GM18873 (cell line): ENCODE measurements around the gene PRKD2.

Source experiments
- ATAC-seq: cut with Tn5 transposase; IDR thresholded peaks from one replicate; pipeline ENCODE4 v1.9.1; 2021; ENCODE audit warnings: mild to moderate bottlenecking, moderate library complexity, moderate number of reproducible peaks; ENCODE audit not compliant: unreplicated experiment, low FRiP score

The PRKD2 gene

DNA sequence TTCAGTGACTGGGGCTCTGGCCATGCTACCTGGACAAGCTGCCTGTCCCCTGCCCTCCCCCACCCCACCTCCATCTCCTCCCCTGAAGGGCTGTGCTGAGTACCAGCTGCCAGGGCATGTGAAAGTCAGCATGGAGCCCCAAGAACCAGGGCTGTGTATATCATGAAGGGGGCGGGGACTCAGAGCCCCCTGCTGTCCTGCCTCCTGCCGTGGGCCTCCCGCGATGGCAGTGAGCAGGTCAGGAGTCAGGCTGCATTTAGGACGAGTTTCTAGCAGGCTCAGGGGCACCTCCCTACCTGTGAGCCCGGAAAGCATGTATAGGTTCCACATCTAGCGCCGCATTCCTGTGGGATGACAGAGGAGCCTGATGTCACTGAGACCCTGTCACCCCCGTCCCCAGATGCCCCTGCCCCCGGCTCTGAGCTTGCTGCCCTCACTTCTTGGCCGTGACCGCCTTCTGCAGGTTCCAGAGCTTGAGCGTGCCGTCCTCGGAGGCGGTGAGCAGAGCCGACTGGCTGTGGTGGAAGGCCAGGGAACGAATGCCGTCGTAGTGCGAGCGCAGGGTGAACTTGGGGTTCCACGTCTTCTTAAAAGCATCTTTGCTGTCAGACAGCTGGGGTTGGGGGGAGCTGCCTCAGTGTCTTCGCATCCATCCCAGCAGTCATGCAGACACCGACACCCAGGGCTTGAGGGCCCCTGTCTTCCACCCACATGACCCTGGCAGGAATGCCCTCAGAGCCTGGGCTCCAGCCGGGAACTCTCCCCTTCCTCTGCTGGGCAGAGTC lies 8.3 kb upstream of the PRKD2 start:
- no peak for ATAC-seq

DNA sequence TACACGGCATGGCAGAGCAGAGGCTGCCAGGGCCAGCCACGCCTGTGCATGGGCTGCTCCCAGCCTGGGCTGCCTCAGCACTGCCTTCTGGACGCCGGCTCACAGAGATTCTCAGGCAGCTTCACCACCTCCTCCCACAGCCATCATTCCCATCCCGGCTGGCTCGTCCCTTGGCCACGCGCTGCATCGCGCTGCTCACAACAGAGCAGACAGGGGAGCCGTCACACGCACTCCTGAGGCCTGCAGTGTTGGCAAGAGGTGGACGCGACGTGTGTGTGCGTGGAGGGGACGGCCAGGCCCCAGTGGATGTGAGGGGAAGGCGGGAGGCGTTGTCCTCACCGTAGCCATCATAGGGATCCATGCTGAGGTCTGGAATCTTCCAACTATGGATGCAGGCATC lies 7.6 kb upstream of the PRKD2 start:
- no peak for ATAC-seq

DNA sequence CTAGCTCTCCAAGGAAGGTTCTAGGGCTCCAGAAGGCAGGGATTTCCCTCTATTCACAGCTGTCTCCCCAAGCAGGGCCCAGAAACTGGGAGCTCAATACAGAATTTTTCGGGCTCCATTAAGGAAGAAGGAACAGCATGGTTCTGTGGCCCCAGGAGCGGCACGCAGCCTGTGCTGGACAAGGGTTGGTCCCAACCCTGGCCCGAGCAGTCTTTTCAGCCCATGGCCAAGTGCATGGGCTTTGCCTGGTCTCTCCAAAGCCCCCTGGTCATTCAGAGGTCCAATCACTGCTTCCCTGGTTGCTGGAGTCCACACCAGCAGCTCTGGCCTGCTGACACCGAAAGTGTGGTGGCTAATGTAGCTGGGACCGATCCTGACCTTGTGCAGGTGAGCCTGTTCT lies 6.6 kb upstream of the PRKD2 start:
- no peak for ATAC-seq

DNA sequence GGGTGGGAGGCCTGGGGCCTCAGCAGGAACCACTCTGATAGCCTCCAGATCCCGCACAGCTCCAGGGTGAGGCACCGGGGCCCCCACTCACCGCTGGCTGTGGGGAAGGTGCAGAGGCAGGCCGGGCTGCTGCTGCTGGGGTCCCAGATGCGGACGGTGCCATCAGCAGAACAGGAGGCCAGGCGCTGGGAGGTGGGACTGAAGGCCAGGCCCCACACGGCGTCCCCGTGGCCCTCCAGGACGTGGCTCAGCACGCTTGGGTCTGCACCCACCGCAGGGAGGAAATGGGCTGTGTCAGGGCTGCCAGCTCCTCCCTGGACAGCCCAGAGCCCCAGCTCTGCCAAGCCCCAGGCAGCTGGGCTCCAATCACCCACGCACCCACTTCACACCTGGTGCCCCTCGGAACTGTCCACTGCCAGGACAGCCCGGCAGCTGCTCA lies 6.1 kb upstream of the PRKD2 start:
- ATAC-seq: no peak

DNA sequence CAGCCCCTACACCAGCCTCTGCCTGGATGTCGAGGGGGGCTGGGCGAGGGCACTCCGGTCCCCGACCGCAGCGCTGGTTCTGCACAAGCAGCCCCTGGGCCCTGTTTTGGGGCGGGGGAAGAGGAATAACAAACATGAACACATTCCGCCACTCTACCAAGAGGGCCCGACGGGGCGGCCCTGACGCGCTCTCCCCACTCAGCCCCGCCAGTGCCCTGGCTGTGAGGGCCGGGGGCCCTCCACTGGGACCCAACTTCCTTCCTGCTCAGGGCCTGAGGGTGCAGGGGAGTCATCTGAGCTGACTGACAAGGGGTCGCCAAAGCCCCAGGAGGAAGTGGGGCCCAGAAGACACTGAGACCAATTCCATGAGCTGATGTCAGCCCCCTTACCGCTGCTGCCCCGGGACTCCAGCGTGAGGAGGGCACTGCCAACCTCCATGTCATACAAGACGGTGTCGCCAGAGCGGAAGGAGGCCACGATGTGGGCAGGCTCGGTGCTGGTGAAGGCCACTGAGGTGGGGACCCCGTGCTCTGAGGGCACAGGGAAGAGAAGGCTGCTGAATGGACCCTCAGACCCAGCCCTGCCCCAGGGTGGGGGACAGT lies 5.6 kb upstream of the PRKD2 start:
- ATAC-seq: no peak

DNA sequence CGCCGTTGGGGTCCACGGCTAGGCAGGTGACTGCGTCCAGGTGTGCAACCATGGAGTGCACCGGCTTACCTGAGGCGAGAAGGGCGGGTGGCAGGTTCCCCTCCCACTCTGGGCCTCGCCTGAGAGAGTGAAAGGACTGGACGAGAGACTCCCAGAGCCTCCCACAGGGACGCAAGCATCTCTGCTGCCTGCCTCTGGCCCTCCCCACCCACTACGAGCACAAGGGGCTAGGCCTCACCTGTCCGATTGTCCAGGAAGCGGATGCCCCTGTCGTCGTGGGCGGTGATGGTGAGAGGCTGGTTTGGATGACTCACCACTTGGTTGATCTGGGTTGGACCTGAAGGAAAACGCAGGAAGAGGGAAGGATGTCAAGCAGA lies 5.1 kb upstream of the PRKD2 start:
- no peak for ATAC-seq

DNA sequence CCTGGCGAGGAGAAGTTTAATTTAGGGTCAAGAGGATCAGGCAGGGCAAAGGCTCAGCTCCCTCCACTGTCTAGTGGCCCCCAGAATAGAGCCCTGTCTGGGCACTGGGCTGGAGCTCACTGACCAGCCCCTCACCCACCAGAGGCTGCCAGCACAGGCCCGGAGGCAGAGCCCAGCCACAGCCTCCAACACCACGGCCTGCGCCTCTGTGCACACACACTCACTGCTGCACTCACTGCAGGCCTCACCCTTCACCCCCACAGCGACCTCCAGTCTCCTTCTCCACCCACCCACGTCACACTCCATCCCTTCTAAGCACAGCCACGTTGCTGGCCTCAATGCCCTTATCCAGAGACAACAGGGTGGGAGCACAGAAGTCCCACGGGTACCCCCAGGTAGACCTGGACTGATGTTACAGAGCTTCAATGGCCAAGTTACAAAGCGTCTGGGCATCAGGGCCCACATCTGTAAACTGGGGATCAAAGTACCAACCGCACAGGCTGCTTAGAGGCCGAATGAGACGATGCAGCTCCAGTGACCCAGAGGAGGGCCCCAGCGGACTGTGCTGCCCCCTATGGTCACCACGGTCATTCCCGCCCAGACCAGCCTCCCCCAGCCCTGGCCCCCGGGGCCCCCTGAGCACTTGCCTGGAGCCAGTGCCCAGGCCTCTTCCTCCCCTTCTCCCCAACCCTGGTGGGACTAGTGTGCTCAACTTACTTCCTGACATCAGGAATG lies 4.5 kb upstream of the PRKD2 start:
- no peak for ATAC-seq

DNA sequence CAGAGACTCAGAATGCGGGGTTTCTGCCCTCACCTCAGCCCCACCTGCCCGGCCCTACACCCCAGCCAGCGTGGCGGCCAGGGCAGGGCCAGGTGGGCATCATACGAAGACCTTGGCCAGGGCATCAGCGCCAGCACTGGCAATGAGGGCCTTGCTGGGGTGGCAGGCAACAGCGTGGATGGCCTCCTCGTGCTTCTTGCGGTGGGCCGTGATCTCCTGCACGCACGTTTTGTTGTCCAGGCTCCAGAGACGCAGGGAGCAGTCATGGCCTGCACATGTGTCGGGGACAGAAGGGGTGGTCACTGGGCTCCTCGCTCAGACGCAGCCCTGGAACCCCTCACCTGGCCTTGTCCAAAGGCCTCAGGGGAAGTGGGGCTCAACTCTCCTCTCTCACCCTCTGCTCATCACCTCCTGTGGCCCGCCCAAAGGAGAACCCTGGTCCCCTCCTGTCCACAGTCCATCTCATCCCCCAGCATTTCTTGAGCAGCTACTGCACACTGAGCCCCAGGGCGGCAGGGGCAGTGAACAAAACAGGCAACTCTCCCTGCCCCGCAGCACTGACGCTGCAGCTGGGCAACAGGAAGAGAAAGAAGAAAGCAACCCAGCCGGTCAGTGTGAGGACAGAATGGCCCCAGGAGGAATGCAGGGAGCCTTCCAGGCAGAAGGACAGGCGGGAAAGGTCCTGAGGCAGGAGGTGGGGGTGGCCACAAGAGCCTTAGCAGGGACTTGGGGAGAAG lies 3.8 kb upstream of the PRKD2 start:
- no peak for ATAC-seq

DNA sequence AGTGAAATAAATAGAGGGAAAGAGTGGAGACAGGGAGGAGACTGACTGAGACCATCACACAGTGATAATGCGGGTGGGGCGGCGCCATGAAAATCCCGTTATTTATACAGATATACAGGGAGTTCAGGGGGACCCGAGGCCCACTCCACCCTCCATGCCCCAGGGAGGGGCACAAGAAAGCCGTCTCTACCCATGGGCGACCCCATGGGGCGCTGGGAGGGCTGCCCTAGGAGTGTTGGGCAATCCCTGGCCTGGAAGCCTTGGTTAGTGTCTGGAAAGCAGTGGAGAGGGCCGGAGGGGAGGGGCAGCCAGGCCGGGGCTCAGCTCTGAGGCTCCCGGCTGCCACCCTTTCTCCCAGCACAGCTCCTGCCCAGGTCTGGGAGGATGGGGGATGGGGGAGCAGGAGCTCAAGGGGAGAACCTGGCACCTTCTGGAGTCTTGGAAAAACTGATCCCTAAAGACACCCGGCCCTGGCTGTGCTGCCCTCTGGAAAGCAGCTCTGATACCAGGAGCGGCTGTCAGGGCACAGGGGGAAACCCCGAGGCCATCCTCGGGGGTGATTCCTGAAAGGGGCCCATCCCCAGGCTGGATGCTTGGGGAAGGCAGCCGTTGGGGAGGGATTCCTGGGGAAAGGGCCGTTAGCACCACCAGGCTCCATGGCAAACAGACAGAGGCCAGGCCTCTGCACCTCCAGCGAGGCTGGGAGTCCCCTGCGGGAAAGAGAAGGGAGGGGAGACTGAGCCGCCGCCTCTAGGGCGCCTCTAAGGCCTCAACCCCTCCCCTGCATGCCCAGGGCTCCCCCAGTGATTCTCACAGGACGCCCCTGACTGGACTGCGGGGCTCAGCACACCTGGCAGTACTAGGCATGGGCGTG lies 3.0 kb upstream of the PRKD2 start:
- no peak for ATAC-seq

DNA sequence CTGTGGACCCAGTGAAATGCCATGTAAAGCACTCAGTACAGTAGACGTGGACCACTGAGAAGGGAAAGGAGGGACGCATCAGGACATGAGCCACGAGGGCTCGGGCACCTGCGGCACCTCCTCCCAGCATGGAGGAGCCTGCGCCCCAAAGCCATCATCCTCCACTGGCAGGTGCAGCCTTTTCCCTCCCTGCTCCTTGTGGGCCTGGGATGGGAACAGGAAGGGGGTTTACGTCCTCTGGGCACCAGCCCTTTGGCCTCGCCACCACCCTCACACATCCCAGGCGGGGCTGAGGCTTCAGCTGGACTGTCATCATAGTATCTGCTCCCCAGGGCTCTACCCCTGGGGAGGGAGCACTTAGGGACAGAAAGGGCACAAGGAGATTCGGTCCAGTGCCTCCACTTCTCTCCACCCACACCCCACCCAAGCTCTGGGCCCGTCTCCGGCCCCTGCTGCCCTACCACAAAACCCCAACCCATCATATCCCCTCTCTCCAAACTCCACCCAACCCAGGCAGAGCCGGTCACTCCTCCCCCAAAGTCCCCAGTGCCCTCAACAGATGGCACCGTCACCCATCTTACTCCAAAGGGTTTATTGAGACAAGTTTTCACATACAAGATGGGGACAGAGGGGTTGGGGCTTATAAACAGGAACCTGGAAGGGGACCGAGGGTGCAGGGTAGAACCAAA lies 2.2 kb upstream of the PRKD2 start:
- peak; percentile 34 for ATAC-seq

DNA sequence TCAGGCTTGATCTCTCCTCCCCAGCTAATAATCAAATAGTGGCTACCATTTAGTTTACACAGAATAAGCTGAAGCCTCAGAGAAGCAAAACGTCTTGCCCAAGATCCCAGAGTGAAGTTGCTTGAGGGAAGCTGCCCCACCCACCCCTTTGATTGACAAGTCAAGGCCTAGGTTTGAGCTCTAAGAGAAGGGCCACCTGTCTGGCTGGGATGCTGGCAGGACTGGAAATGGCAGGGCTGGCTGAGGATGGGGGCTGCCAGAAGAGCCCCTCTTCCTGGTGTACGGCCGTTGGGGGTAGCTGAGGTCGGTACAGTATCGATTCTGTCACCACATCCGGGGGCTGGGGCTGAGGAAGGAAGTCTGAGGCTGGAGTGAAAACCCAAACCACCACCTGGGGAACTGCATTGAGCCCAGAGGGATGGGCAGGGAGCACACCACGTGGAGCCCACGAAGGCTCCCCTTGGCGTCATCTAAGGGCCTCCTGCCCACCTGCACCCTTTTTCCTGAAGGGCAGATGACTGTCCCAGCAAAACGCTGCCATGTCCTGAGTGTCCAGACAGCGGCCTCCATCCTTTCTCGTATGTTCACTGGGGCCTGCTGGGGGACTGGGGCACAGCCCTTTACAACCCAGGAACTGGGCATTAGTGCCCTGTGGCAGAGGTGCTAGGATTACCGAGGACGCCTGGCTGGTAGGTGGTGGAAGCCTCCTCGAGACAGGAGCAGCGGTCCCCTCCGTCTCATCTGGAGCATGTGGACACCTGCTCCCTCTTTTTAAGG lies 1.4 kb upstream of the PRKD2 start:
- ATAC-seq: peak; percentile 25

DNA sequence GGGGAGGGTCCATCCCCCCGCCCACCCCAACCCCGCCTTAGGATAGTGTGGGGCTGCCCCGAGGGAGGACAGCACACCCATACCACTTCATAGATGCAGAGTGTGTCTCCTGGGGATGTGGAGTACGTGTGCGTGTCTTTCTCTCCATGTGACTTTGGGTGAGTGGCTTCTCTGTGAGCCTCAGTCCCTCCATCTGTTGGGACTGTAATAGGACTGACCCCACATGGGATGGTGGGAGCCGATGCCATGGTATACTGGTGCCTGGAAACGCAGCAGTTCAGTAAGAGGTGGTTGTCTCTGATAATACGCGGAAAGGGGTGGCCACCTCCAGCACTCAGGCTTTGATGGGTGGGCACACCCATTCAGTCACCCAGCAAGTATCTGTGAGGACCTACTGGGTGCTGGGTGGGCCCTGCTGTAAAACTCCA lies 816 bp upstream of the PRKD2 start:
- no peak for ATAC-seq

DNA sequence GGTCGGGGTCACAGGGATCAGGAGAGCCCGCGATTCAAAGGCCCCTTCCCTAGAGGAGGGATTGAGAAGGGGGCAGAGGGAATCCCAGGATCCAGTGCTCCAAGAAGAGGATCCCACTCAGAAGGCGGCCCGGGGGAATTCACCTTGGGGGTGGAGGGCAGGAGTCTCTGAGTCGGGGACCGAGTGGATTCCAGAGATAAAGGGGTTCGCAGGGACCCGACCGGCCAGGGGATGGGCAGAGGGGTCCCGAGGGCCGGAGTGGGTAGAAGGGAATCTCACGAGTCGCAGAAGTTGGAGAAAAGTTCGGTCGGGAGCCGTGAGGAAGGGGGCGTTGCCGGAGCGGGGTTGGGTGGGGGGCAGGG lies 261 bp downstream of the PRKD2 start:
- ATAC-seq: no peak

DNA sequence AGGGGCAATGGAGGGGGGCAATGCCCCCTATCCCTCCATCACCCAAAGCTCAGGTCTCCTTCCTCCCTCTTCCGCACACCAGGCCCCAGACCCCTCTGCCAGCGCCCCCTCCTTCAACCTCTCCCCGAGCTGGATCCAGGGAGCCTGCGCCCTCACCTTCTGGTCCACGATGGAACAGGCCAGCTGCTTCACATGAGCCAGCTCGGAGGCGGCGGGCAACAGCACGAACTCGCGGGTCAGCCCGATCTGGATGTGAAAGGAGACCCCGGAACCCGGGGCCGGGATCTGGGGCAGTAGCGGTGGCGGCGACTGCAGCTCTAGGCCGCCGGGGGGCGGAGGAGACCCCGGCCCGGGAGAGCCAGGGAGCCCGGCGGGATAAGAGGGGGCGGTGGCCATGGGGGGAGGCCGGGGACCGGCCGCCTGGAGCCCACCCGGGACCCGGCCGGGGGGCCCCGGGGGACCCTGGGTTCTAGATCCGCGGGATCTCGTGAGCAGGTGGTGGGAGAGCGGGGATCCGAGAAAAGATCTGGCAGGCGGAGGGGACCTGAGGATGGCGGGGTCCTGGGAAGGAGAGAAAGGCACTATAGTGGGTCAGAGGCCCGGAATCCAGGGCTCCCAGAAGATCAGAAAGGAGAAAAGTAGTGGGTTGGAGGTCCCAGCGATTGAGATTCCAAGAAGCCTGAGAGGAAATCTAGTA lies 791 bp downstream of the PRKD2 start:
- ATAC-seq: no peak

DNA sequence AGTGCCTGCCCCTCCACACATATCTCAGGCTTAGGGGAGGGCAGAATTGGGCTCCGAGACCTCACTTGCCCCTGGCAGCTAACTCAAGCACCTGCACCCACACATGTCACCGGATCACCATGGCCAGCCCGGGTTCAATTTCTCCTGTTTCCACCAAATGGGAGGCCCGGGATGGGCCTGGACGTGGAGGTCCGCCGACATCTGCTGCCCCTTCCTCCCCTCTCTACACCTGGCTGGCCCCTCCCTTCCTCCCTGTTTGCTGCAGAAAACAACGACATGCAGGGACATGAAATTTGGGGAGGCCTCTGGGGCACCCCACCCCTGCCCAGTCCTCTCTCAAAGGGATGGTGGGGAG lies 1.3 kb downstream of the PRKD2 start:
- ATAC-seq: no peak

DNA sequence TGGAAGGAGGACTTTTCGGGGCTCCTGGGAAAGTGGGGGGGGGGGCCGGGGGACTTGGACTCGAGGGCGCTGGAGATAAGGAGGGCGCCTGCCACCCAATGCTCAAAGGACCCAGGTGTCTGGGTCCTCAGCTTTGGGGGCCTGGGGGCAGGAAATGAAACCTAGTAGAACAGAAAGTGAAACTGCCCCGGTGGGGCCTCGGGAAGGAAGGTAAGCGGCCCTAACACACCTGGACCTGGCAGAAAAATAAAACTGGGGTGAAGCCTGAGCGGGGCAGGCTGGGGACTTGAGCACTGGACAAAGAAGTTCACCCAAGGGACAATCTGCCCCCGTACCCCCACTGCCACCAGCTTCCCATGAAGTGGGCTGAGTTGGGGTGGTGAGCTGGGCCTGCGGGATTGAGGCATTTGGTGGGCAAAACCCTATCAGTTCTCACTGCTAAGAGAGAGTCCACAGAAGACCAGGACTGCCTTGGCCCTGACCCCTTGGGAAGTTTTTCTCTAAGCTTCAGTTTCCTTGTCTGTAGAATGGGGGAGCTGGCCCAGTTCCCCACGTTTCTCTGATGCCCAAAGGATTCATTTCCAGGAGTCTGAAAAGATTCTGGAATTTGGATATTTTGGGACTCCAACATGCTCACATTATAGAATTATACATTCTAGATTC lies 2.3 kb downstream of the PRKD2 start:
- no peak for ATAC-seq

DNA sequence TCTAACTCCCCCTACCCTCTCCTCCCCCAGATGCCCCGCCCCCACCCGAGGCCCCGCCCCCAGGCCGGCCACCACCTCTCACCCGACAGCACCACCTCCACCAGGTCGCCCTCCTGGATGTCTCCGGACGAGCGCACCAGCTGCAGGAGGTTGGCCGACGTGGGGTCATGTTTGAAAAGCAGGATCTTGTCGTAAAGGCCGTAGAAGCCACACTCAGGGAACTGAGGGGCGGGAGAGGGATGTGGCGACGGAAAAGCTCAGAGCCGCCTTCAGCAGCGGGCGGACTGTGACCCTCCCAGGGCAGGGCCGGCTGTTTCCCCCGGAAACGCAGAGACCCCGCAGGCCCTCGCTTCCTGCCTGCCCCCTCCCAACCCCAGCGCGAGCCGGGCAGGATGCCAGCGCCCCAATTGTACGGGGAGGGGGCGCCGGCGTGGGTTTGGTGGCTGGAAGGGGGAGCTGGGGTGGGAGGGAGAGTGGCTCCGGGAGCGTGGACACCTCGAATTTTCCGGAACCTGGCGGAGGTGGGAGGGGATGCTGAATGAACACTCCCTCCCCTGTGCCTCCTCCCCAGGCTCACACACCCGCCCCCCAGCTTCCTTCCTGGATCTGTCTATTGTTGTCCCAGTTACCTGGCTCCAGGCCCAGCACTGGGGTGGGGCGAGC lies 3.0 kb downstream of the PRKD2 start:
- ATAC-seq: no peak
